ENCODE measurements around the gene THADA.

DNA sequence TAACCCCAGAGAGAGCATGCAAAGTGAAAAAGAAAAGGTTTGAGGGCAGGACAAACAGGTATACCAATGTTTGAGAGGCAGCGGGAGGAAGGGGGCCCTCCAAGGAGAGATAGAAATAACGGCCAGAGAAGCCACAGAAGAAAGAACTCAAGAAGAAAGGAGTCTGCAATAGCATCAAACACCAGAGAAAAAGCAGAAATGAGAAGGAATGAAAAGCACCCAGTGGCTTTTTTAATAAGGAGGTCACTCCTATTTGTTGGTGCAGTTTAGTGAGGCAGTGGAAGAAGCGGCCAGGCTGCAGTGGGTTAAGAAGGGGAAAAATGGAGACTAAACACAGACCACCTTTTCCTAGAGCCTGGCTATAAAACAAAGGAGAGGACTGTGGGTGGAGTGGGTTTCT lies 177.2 kb downstream of the THADA start:
- TF ChIP-seq, protein P1, sequence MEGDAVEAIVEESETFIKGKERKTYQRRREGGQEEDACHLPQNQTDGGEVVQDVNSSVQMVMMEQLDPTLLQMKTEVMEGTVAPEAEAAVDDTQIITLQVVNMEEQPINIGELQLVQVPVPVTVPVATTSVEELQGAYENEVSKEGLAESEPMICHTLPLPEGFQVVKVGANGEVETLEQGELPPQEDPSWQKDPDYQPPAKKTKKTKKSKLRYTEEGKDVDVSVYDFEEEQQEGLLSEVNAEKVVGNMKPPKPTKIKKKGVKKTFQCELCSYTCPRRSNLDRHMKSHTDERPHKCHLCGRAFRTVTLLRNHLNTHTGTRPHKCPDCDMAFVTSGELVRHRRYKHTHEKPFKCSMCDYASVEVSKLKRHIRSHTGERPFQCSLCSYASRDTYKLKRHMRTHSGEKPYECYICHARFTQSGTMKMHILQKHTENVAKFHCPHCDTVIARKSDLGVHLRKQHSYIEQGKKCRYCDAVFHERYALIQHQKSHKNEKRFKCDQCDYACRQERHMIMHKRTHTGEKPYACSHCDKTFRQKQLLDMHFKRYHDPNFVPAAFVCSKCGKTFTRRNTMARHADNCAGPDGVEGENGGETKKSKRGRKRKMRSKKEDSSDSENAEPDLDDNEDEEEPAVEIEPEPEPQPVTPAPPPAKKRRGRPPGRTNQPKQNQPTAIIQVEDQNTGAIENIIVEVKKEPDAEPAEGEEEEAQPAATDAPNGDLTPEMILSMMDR (conservative IDR thresholded peaks at IDR 0.05 in 1 of 2, IDR thresholded peaks at IDR 0.05 in 1 of 2; ENCODE audit: low read depth in 1 of 2, low read length in 2 of 2) = no peak
- no peak for TF ChIP-seq EZH2 (IDR thresholded peaks at IDR 0.05; ENCODE audit: low read length, missing control alignments)
